Caco-2 (cell line): ENCODE results near the gene SLC22A12. TPM values are rescaled to one million over a fixed set of nuclear protein-coding genes. Genes with fewer than 3 reads are reported as not detected.

Experiments
- BruUV-seq: library from RNA; stranded (reverse); fragments of 400-500 nt; replicated peaks from 2 replicates; lab custom pipeline; 2021; lab: Mats Ljungman, UMichigan
- CTCF ChIA-PET: fragments of 300-600 bp; sonication (Branson Sonifier 250); formaldehyde crosslinking; loops from one replicate; lab custom pipeline; 2022; ENCODE audit warnings: antibody characterized with exemption; lab: Charles Lee
- POLR2A ChIA-PET: fragments of 300-600 bp; sonication (Branson Sonifier 250); formaldehyde crosslinking; loops from one replicate; lab custom pipeline; 2022; ENCODE audit warnings: antibody characterized with exemption; lab: Charles Lee
- DNase-seq, 2 experiments: peaks; one replicate each; pipeline versions ENCODE4 v3.0.0 to v3.0.0-alpha.2; 2020 to 2022
- H3K27me3 ChIP-seq: replicated peaks from 2 replicates; pipeline ENCODE4 v1.6.0; 2011; ENCODE audit warnings: low read length; ENCODE audit not compliant: control insufficient read depth, insufficient read depth
- H3K36me3 ChIP-seq: 2 replicates; pipeline ENCODE4 v1.5.1; 2011; ENCODE audit warnings: low read length; ENCODE audit not compliant: control insufficient read depth, insufficient read depth
- H3K4me1 ChIP-seq: fragments of 250-450 bp; sonication (Bioruptor Pico); 2 replicates; pipeline ENCODE4 v1.5.1; 2020; ENCODE audit warnings: mild to moderate bottlenecking
- H3K4me3 ChIP-seq: 2 replicates; pipeline ENCODE4 v1.5.1; 2011; ENCODE audit warnings: low read depth, mild to moderate bottlenecking, control low read depth, low read length
- H3K9me3 ChIP-seq: fragments of 250-450 bp; sonication (Bioruptor Pico); 2 replicates; pipeline ENCODE4 v1.5.1; 2020; ENCODE audit warnings: mild to moderate bottlenecking, moderate library complexity
- H3K27ac Mint-ChIP-seq: one replicate; pipeline ENCODE4 v1.8.0; 2022; ENCODE audit warnings: mixed read lengths; ENCODE audit not compliant: unreplicated experiment
- H3K27me3 Mint-ChIP-seq: one replicate; pipeline ENCODE4 v1.8.0; 2022; ENCODE audit warnings: mixed read lengths; ENCODE audit not compliant: insufficient read depth, unreplicated experiment
- H3K36me3 Mint-ChIP-seq: one replicate; pipeline ENCODE4 v1.8.0; 2022; ENCODE audit warnings: mild to moderate bottlenecking, mixed read lengths; ENCODE audit not compliant: insufficient read depth, unreplicated experiment
- H3K4me1 Mint-ChIP-seq: one replicate; pipeline ENCODE4 v1.8.0; 2022; ENCODE audit warnings: low read depth, mixed read lengths; ENCODE audit not compliant: unreplicated experiment
- H3K4me3 Mint-ChIP-seq: one replicate; pipeline ENCODE4 v1.8.0; 2022; ENCODE audit warnings: mild to moderate bottlenecking, moderate library complexity, mixed read lengths; ENCODE audit not compliant: unreplicated experiment
- H3K9me3 Mint-ChIP-seq: one replicate; pipeline ENCODE4 v1.8.0; 2022; ENCODE audit warnings: mixed read lengths; ENCODE audit not compliant: unreplicated experiment
- CTCF ChIP-seq, 2 experiments: fragments of 200-600 bp in 1 of 2; IDR thresholded peaks; 1 replicate in 1 of 2; 2 replicates in 1 of 2; pipeline versions ENCODE4 v1.5.1 to v1.8.0; 2011 to 2022; ENCODE audit warnings: antibody characterized with exemption in 1 of 2, control low read depth in 1 of 2, inconsistent platforms in 1 of 2, low read depth in 1 of 2, low read length in 1 of 2, mild to moderate bottlenecking in 1 of 2, moderate library complexity in 1 of 2; ENCODE audit not compliant: insufficient read depth in 1 of 2, severe bottlenecking in 1 of 2, unreplicated experiment in 1 of 2
- intact Hi-C: fragments of 100-400 bp; cut with micrococcal nuclease; formaldehyde crosslinking; loops from one replicate; pipeline ENCODE4 v1.10.0; 2022; ENCODE audit not compliant: unreplicated experiment
- total RNA-seq: library from RNA; stranded (reverse); gene quantifications from 2 replicates; pipeline ENCODE4 v1.2.3, GENCODE V29; 2022

The SLC22A12 gene
- total RNA-seq, 1 experiment from 2014 or later = not detected

GRCh38 chr11:64650923-64651523 lies 60.0 kb downstream of the SLC22A12 start:
- peak; percentile 51 to 52 for TF ChIP-seq CTCF (IDR thresholded peaks at IDR 0.05; ENCODE audit: insufficient read depth in 1 of 2, low read depth in 1 of 2, low read length in 1 of 2, severe bottlenecking in 1 of 2, unreplicated experiment in 1 of 2)
- CTCF ChIA-PET = interaction anchor here (0.6 to 3.6 kb wide), 11 partner anchors 38 to 676 kb away, joined by 3 to 35 read pairs (median 4); partner anchors contain the start of genes PRDX5 and TRMT112

More at GRCh38 chr11:64650923-64651523, 60.0 kb downstream of the SLC22A12 start:
- intact Hi-C loops = loop anchor here (5.0 to 10.0 kb wide), 2 partner anchors 264 to 296 kb away; partner anchors contain the start of gene RPS6KA4
- Mint-ChIP-seq H3K36me3 (no peaks in the 10 kb centered on the region), H3K9me3 (no peaks in the 10 kb centered on the region), H3K27me3 (no peaks in the 10 kb centered on the region), H3K27ac (no peak overlapping the region), H3K4me3 (no peak overlapping the region), H3K4me1 (peaks cover 15% of the 10 kb centered on the region)
- Histone ChIP-seq H3K27me3 (no peaks in the 10 kb centered on the region), H3K4me1 (peaks cover 17% of the 10 kb centered on the region), H3K36me3 (no peaks in the 10 kb centered on the region), H3K4me3 (no peak overlapping the region), H3K9me3 (no peaks in the 10 kb centered on the region)
- POLR2A ChIA-PET = no interaction called here
- no TSS peak for BruUV-seq
- peak in 1 of 2 experiments; percentile 31 for DNase-seq

Other genes starting within 250 kb of the SLC22A12 start
- 95.7 and 98.6 TPM in 2 replicates for gene RPS6KA4, start 232.1 kb upstream of the SLC22A12 start, total RNA-seq
- 9.1 and 11.2 TPM in 2 replicates for gene SLC22A11, start 35.3 kb upstream of the SLC22A12 start, total RNA-seq
- gene NRXN2, start 132.0 kb downstream of the SLC22A12 start, total RNA-seq = 6.5 and 7.6 TPM in 2 replicates
- gene RASGRP2, start 152.9 kb downstream of the SLC22A12 start, total RNA-seq = 4.0 and 4.1 TPM in 2 replicates
- 0.51 and 1.4 TPM in 2 replicates for gene PYGM, start 168.8 kb downstream of the SLC22A12 start, total RNA-seq
- gene SF1, start 187.3 kb downstream of the SLC22A12 start, total RNA-seq = 359 and 386 TPM in 2 replicates
- gene MAP4K2, start 212.0 kb downstream of the SLC22A12 start, total RNA-seq = 16.8 and 21.4 TPM in 2 replicates
- gene MEN1, start 219.3 kb downstream of the SLC22A12 start, total RNA-seq = 32.7 and 36.8 TPM in 2 replicates